Loucy (cell line): ENCODE data around the gene DDR2.

Source experiments
- H2AFZ ChIP-seq: fragments of 200-600 bp; sonication (generic); 2 replicates; pipeline ENCODE4 v1.6.0; 2016; ENCODE audit warnings: antibody characterized with exemption, mild to moderate bottlenecking, low read length, moderate library complexity
- H3F3A ChIP-seq: fragments of 200-600 bp; 2 replicates; pipeline ENCODE4 v1.6.0; 2016; ENCODE audit warnings: antibody characterized with exemption, low read depth, mild to moderate bottlenecking
- H3K27me3 ChIP-seq: fragments of 200-600 bp; sonication (generic); 2 replicates; pipeline ENCODE4 v1.6.1; 2014; ENCODE audit warnings: low read length, mild to moderate bottlenecking; ENCODE audit not compliant: insufficient read depth, poor library complexity, severe bottlenecking
- H3K36me3 ChIP-seq: fragments of 200-600 bp; sonication (generic); 2 replicates; pipeline ENCODE4 v1.6.1; 2016; ENCODE audit warnings: low read length; ENCODE audit not compliant: insufficient read depth
- H3K4me1 ChIP-seq: fragments of 200-600 bp; sonication (generic); 2 replicates; pipeline ENCODE4 v1.5.1; 2014; ENCODE audit warnings: low read length, mild to moderate bottlenecking; ENCODE audit not compliant: insufficient read depth, poor library complexity, severe bottlenecking
- H3K4me2 ChIP-seq: fragments of 200-600 bp; sonication (generic); 2 replicates; pipeline ENCODE4 v1.6.0; 2014; ENCODE audit warnings: antibody characterized with exemption, low read length, low read depth, mild to moderate bottlenecking; ENCODE audit not compliant: poor library complexity, severe bottlenecking
- H3K4me3 ChIP-seq: fragments of 200-600 bp; sonication (generic); 2 replicates; pipeline ENCODE4 v1.5.1; 2014; ENCODE audit warnings: low read length, mild to moderate bottlenecking, mixed read lengths; ENCODE audit not compliant: poor library complexity, severe bottlenecking
- H3K79me2 ChIP-seq: fragments of 200-600 bp; sonication (generic); 2 replicates; pipeline ENCODE4 v1.6.1; 2014; ENCODE audit warnings: low read length; ENCODE audit not compliant: insufficient read depth
- H3K9ac ChIP-seq: fragments of 200-600 bp; sonication (generic); 2 replicates; pipeline ENCODE4 v1.6.0; 2014; ENCODE audit warnings: mild to moderate bottlenecking, low read depth, low read length, moderate library complexity; ENCODE audit not compliant: poor library complexity, severe bottlenecking
- H3K9me2 ChIP-seq: fragments of 200-600 bp; sonication (generic); replicated peaks from 2 replicates; pipeline ENCODE4 v1.6.1; 2016; ENCODE audit warnings: low read depth, low read length, mixed read lengths
- H3K9me3 ChIP-seq: fragments of 200-600 bp; sonication (generic); 2 replicates; pipeline ENCODE4 v1.6.1; 2014; ENCODE audit warnings: mild to moderate bottlenecking, antibody characterized with exemption, low read length, low read depth; ENCODE audit not compliant: insufficient read depth
- H4K20me1 ChIP-seq: fragments of 200-600 bp; sonication (generic); 2 replicates; pipeline ENCODE4 v1.6.0; 2014; ENCODE audit warnings: antibody characterized with exemption, low read length, mild to moderate bottlenecking; ENCODE audit not compliant: insufficient read depth, poor library complexity, severe bottlenecking
- CTCF ChIP-seq: fragments of 200-600 bp; sonication (generic); conservative IDR thresholded peaks from 2 replicates; pipeline ENCODE4 v1.5.1; 2014; ENCODE audit warnings: mild to moderate bottlenecking, antibody characterized with exemption, low read length
- EZH2phosphoT487 ChIP-seq: fragments of 200-600 bp; IDR thresholded peaks from 2 replicates; pipeline ENCODE4 v1.6.1; 2018; ENCODE audit warnings: antibody characterized with exemption, mild to moderate bottlenecking, moderate library complexity, borderline replicate concordance

The DDR2 gene

GRCh38 chr1:162822391-162823200, 190.3 kb downstream of the DDR2 start:
- Histone ChIP-seq H3K27me3 (no peaks in the 10 kb centered on the region), H2AFZ (no peak overlapping the region), H3K9me2 (no peaks in the 10 kb centered on the region), H3K9me3 (no peaks in the 10 kb centered on the region), H3K79me2 (no peaks in the 10 kb centered on the region), H3K4me3 (no peak overlapping the region), H3F3A (no peaks in the 10 kb centered on the region), H3K36me3 (no peaks in the 10 kb centered on the region), H3K4me1 (no peaks in the 10 kb centered on the region), H4K20me1 (no peaks in the 10 kb centered on the region), H3K9ac (no peak overlapping the region), H3K4me2 (no peak overlapping the region)
- TF ChIP-seq EZH2phosphoT487 (no peak), CTCF (no peak)

GRCh38 chr1:162823231-162823630, 191.0 kb downstream of the DDR2 start:
- Histone ChIP-seq H3K36me3 (no peaks in the 10 kb centered on the region), H3K4me3 (no peak overlapping the region), H3K27me3 (no peaks in the 10 kb centered on the region), H3K9ac (no peak overlapping the region), H3K9me2 (no peaks in the 10 kb centered on the region), H3K4me1 (no peaks in the 10 kb centered on the region), H3K4me2 (no peak overlapping the region), H4K20me1 (no peaks in the 10 kb centered on the region), H3K9me3 (no peaks in the 10 kb centered on the region), H3F3A (no peaks in the 10 kb centered on the region), H3K79me2 (no peaks in the 10 kb centered on the region), H2AFZ (no peak overlapping the region)
- TF ChIP-seq EZH2phosphoT487 (no peak), CTCF (no peak)

- Histone ChIP-seq H3K9me3 (no peaks in the 10 kb centered on the region), H3K4me2 (no peak overlapping the region), H4K20me1 (no peaks in the 10 kb centered on the region), H3K4me3 (no peak overlapping the region), H3K9ac (no peak overlapping the region), H3K27me3 (no peaks in the 10 kb centered on the region), H3K9me2 (no peaks in the 10 kb centered on the region), H3K36me3 (no peaks in the 10 kb centered on the region), H3F3A (no peaks in the 10 kb centered on the region), H3K4me1 (no peaks in the 10 kb centered on the region), H3K79me2 (no peaks in the 10 kb centered on the region), H2AFZ (no peak overlapping the region)
- TF ChIP-seq EZH2phosphoT487, result no peak
- TF ChIP-seq CTCF, result no peak
These were observed 191.7 kb downstream of the DDR2 start for GRCh38 chr1:162823771-162824525.
